Measurements from ENCODE around the gene LMX1B. TPM values are rescaled to one million over a fixed set of nuclear protein-coding genes. Genes with fewer than 3 reads are reported as not detected.
"Not testable (repeated sequence)": the region's sequence is repeated elsewhere in the genome, so short reads cannot be mapped to it uniquely, and the experiment has no call there.

Gene LMX1B
- total RNA-seq, 6 donors from 2014 or later = 0.14 to 0.40 TPM; not detected in 4

GRCh38 chr9:126715382-126715781 lies 101.7 kb downstream of the LMX1B start:
- Histone ChIP-seq H3K36me3 (no peaks in the 10 kb centered on the region), H3K4me3 (no peak overlapping the region), H3K9me3 (no peaks in the 10 kb centered on the region), H3K27ac (no peak overlapping the region), H3K27me3 (no peaks in the 10 kb centered on the region), H3K4me1 (peaks cover 6 to 12% (median 12%) of the 10 kb centered on the region in 4 donors)
- no peak for ATAC-seq (ENCODE audit: low FRiP score in 2 of 2)
- TF ChIP-seq CTCF (IDR thresholded peaks at IDR 0.05) = no peak
- TF ChIP-seq POLR2A (IDR thresholded peaks at IDR 0.05) = no peak
- TF ChIP-seq POLR2AphosphoS5 (IDR thresholded peaks at IDR 0.05) = no peak
- no peak for TF ChIP-seq EP300 (IDR thresholded peaks at IDR 0.05)
- DNase-seq = no peak

GRCh38 chr9:126717441-126717840 lies 103.7 kb downstream of the LMX1B start:
- H3K9me3 ChIP-seq; DNase-seq; ATAC-seq (ENCODE audit: low FRiP score in 2 of 2); H3K27me3 ChIP-seq; H3K4me3 ChIP-seq; H3K36me3 ChIP-seq; H3K27ac ChIP-seq: not testable (repeated sequence)
- WGBS, 2 donors = 93 to 94% methylated on average over 5 of the region's 5 CpGs
- H3K4me1 ChIP-seq = peaks cover 6 to 28% (median 18%) of the 10 kb centered on the region in 4 donors

GRCh38 chr9:126719618-126720031 lies 105.9 kb downstream of the LMX1B start:
- DNase-seq (peak; percentile 87 to 88), ATAC-seq (ENCODE audit: low FRiP score in 2 of 2) (peak; percentile 84 to 89)
- peak overlapping the region in 1 of 4 donors; percentile 35 for H3K27ac ChIP-seq
- peaks cover 17 to 41% (median 30%) of the 10 kb centered on the region in 4 donors for H3K4me1 ChIP-seq
- H3K9me3 ChIP-seq = no peaks in the 10 kb centered on the region
- WGBS, 2 donors = 4 to 14% methylated on average over 6 of the region's 6 CpGs
- H3K36me3 ChIP-seq = no peaks in the 10 kb centered on the region
- TF ChIP-seq EP300 (IDR thresholded peaks at IDR 0.05) (no peak), POLR2A (IDR thresholded peaks at IDR 0.05) (peak in 1 of 4 donors; percentile 5)
- H3K27me3 ChIP-seq = peaks cover 0 to 16% (median 6%) of the 10 kb centered on the region in 4 donors
- no peak overlapping the region for H3K4me3 ChIP-seq

- peaks cover 0 to 16% (median 6%) of the 10 kb centered on the region in 4 donors for H3K27me3 ChIP-seq
These were observed 106.3 kb downstream of the LMX1B start for GRCh38 chr9:126720036-126720435.

GRCh38 chr9:126720661-126721563 lies 107.2 kb downstream of the LMX1B start:
- no peak for DNase-seq
- peaks cover 0 to 16% (median 6%) of the 10 kb centered on the region in 4 donors for H3K27me3 ChIP-seq
- 74 to 85% methylated on average over 19 of the region's 19 CpGs for WGBS, 2 donors

More at GRCh38 chr9:126720036-126720435, 106.3 kb downstream of the LMX1B start:
- no peaks in the 10 kb centered on the region for H3K36me3 ChIP-seq
- TF ChIP-seq POLR2AphosphoS5 (IDR thresholded peaks at IDR 0.05) (no peak), CTCF (IDR thresholded peaks at IDR 0.05) (no peak), EP300 (IDR thresholded peaks at IDR 0.05) (no peak), POLR2A (IDR thresholded peaks at IDR 0.05) (no peak)
- peaks cover 17 to 41% (median 30%) of the 10 kb centered on the region in 4 donors for H3K4me1 ChIP-seq
- no peaks in the 10 kb centered on the region for H3K9me3 ChIP-seq
- peak overlapping the region in 1 of 4 donors; percentile 35 for H3K27ac ChIP-seq
- H3K4me3 ChIP-seq = no peak overlapping the region
- no peak for ATAC-seq (ENCODE audit: low FRiP score in 2 of 2)
- 58 to 59% methylated on average over 3 to 5 of the region's 5 CpGs for WGBS, 2 donors
- DNase-seq = no peak

More at GRCh38 chr9:126720661-126721563, 107.2 kb downstream of the LMX1B start:
- no peak for TF ChIP-seq CTCF (IDR thresholded peaks at IDR 0.05)
- TF ChIP-seq EP300 (IDR thresholded peaks at IDR 0.05) = no peak
- TF ChIP-seq POLR2A (IDR thresholded peaks at IDR 0.05) = no peak
- no peak for TF ChIP-seq POLR2AphosphoS5 (IDR thresholded peaks at IDR 0.05)
- H3K9me3 ChIP-seq = no peaks in the 10 kb centered on the region
- peak overlapping the region in 1 of 4 donors; percentile 16 for H3K27ac ChIP-seq
- H3K36me3 ChIP-seq = no peaks in the 10 kb centered on the region
- no peak for ATAC-seq (ENCODE audit: low FRiP score in 2 of 2)
- peaks cover 17 to 41% (median 30%) of the 10 kb centered on the region in 4 donors for H3K4me1 ChIP-seq
- no peak overlapping the region for H3K4me3 ChIP-seq

Data from upper lobe of left lung (tissue), 6 donors.